ENCODE measurements around the gene IGF2BP3. TPM values are rescaled to one million over a fixed set of nuclear protein-coding genes. Genes with fewer than 3 reads are reported as not detected.

IGF2BP3 gene
- total RNA-seq, 1 donor from 2014 or later, result not detected

GRCh38 chr7:23369100-23369499, 101.2 kb downstream of the IGF2BP3 start:
- Histone ChIP-seq H3K4me3 (no peak overlapping the region), H3K27ac (no peak overlapping the region), H3K36me3 (no peaks in the 10 kb centered on the region), H3K9me3 (no peaks in the 10 kb centered on the region), H3K4me1 (no peaks in the 10 kb centered on the region), H3K27me3 (no peaks in the 10 kb centered on the region)
- DNase-seq (ENCODE audit: low spot score in 2 of 2), result no peak
- no peak for TF ChIP-seq CTCF (IDR thresholded peaks at IDR 0.05)
- intact Hi-C loops (cut with DNase I), result no loop called here

GRCh38 chr7:23358152-23358674, 112.1 kb downstream of the IGF2BP3 start:
- Histone ChIP-seq H3K4me3 (no peak overlapping the region), H3K4me1 (no peaks in the 10 kb centered on the region), H3K36me3 (no peaks in the 10 kb centered on the region), H3K27me3 (no peaks in the 10 kb centered on the region), H3K27ac (no peak overlapping the region), H3K9me3 (no peaks in the 10 kb centered on the region)
- intact Hi-C loops (cut with DNase I), result no loop called here
- TF ChIP-seq CTCF (IDR thresholded peaks at IDR 0.05), result no peak
- DNase-seq (ENCODE audit: low spot score in 2 of 2), result no peak

- H3K27ac ChIP-seq, result no peak overlapping the region
- no peak for DNase-seq (ENCODE audit: low spot score in 2 of 2)
- H3K4me3 ChIP-seq, result no peak overlapping the region
- no peaks in the 10 kb centered on the region for H3K9me3 ChIP-seq
- H3K4me1 ChIP-seq, result no peaks in the 10 kb centered on the region
- peak in 1 of 3 experiments; percentile 14 for TF ChIP-seq CTCF (IDR thresholded peaks at IDR 0.05)
- H3K36me3 ChIP-seq, result no peaks in the 10 kb centered on the region
- no peaks in the 10 kb centered on the region for H3K27me3 ChIP-seq
- intact Hi-C loops (cut with DNase I), result no loop called here
Observed at GRCh38 chr7:23357190-23358093, 112.8 kb downstream of the IGF2BP3 start.

- Histone ChIP-seq H3K9me3 (no peaks in the 10 kb centered on the region), H3K36me3 (no peaks in the 10 kb centered on the region), H3K4me1 (no peaks in the 10 kb centered on the region), H3K27me3 (no peaks in the 10 kb centered on the region), H3K27ac (no peak overlapping the region), H3K4me3 (no peak overlapping the region)
- no peak for DNase-seq (ENCODE audit: low spot score in 2 of 2)
- intact Hi-C loops (cut with DNase I), result no loop called here
- no peak for TF ChIP-seq CTCF (IDR thresholded peaks at IDR 0.05)
Observed at GRCh38 chr7:23356726-23357125, 113.6 kb downstream of the IGF2BP3 start.

GRCh38 chr7:23356168-23356567, 114.1 kb downstream of the IGF2BP3 start:
- no peak overlapping the region for H3K27ac ChIP-seq
- no peaks in the 10 kb centered on the region for H3K9me3 ChIP-seq
- H3K36me3 ChIP-seq, result no peaks in the 10 kb centered on the region
- TF ChIP-seq CTCF (IDR thresholded peaks at IDR 0.05), result no peak
- no peaks in the 10 kb centered on the region for H3K27me3 ChIP-seq
- intact Hi-C loops (cut with DNase I), result no loop called here
- H3K4me3 ChIP-seq, result no peak overlapping the region
- DNase-seq (ENCODE audit: low spot score in 2 of 2), result no peak
- H3K4me1 ChIP-seq, result no peaks in the 10 kb centered on the region

Measured in ascending aorta (tissue), 2 donors.